Chondrocyte (in vitro differentiated cells): ENCODE measurements around the gene CAPS. TPM values are rescaled to one million over a fixed set of nuclear protein-coding genes. Genes with fewer than 3 reads are reported as not detected.

ENCODE experiments used
- DNase-seq: peaks from one replicate; pipeline ENCODE4 v3.0.0; 2021; ENCODE audit warnings: mixed read lengths, low spot score
- H3K27ac Mint-ChIP-seq: one replicate; pipeline ENCODE4 v1.8.0; 2021; ENCODE audit warnings: mild to moderate bottlenecking, moderate library complexity, mixed read lengths; ENCODE audit not compliant: unreplicated experiment
- H3K27me3 Mint-ChIP-seq: 2 replicates; pipeline ENCODE4 v1.8.0; 2021; ENCODE audit warnings: low read depth, mixed read lengths
- H3K36me3 Mint-ChIP-seq: 2 replicates; pipeline ENCODE4 v1.8.0; 2021; ENCODE audit warnings: low read depth, mixed read lengths
- H3K4me1 Mint-ChIP-seq: 2 replicates; pipeline ENCODE4 v1.8.0; 2021; ENCODE audit warnings: low read depth, mild to moderate bottlenecking, mixed read lengths
- H3K4me3 Mint-ChIP-seq: one replicate; pipeline ENCODE4 v1.8.0; 2021; ENCODE audit warnings: mild to moderate bottlenecking, moderate library complexity, mixed read lengths; ENCODE audit not compliant: unreplicated experiment
- H3K9me3 Mint-ChIP-seq: 2 replicates; pipeline ENCODE4 v1.8.0; 2021; ENCODE audit warnings: low read depth, mixed read lengths
- total RNA-seq: library from RNA; stranded (reverse); gene quantifications from 3 replicates; pipeline ENCODE4 v1.2.1, GENCODE V29; 2021
- TF ChIP-seq, protein P1 (sequence below): fragments of 200-600 bp; sonication (generic); IDR thresholded peaks from 2 replicates; pipeline ENCODE4 v1.5.0; 2021; ENCODE audit warnings: antibody characterized with exemption, mild to moderate bottlenecking, moderate library complexity

The CAPS gene
- total RNA-seq, 1 donor from 2014 or later, result 7.2 TPM

DNA sequence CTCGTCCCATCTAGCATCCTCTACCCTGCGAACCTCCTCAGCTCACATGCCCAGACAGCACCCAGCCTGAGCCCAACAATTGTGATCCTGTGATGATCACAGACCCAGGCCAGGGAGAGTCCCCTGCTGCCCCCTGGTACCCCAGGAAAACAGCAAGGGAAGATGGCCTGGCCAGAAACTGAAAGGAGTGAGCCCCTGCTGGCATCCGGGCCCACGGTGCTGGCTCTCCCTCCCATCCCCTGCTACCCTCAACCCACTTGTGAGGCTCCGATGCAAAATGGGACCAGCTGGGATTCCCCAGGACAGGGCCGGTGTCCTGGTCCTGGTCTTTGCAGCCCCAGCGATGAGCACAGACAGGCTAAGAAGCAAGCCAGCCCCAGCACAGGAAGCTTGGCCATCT, 49.8 kb downstream of the CAPS start:
- H3K27ac Mint-ChIP-seq, result no peak overlapping the region
- TF ChIP-seq, protein P1, sequence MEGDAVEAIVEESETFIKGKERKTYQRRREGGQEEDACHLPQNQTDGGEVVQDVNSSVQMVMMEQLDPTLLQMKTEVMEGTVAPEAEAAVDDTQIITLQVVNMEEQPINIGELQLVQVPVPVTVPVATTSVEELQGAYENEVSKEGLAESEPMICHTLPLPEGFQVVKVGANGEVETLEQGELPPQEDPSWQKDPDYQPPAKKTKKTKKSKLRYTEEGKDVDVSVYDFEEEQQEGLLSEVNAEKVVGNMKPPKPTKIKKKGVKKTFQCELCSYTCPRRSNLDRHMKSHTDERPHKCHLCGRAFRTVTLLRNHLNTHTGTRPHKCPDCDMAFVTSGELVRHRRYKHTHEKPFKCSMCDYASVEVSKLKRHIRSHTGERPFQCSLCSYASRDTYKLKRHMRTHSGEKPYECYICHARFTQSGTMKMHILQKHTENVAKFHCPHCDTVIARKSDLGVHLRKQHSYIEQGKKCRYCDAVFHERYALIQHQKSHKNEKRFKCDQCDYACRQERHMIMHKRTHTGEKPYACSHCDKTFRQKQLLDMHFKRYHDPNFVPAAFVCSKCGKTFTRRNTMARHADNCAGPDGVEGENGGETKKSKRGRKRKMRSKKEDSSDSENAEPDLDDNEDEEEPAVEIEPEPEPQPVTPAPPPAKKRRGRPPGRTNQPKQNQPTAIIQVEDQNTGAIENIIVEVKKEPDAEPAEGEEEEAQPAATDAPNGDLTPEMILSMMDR, result no peak
- H3K4me1 Mint-ChIP-seq, result peaks cover 41% of the 10 kb centered on the region
- DNase-seq, result no peak
- H3K4me3 Mint-ChIP-seq, result no peak overlapping the region
- no peaks in the 10 kb centered on the region for H3K9me3 Mint-ChIP-seq
- H3K27me3 Mint-ChIP-seq, result no peaks in the 10 kb centered on the region
- no peaks in the 10 kb centered on the region for H3K36me3 Mint-ChIP-seq

DNA sequence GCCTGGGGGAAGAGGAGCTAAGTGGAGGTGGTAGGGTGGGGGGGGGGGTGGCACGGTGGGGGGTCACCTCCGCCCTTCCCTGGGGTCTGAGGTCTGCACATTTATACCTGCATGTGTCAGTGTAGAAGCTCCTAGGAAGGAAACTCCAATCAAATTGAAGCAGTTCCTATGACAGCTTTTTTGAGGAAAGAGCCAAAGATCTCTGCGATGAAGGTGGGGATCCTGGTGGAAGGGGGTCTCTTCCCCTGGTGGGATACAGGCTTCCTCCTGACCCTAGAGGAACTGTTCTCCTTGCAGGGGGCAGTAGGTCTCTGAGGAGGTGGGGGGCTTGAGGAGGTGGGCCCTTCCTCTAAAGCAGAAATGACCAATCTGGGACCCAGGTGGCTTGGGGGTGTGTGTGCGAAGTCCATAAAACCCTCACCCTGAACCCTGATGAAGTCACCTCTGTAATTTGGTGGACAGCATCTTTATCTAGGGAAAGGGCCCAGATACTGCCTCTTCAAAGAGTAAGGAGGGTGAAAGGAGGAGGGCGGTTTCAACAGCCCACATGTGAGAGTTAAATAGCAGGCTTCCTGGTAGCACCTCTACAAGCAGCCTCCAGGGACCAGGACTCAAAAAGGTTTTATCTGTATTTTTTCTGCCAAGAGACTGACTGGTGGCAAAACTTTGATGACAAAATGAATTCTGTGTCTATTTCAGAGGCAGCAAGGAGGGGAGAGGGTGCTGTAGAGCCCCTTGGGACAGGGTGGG, 50.9 kb downstream of the CAPS start:
- TF ChIP-seq, protein P1, result no peak
- no peak overlapping the region for H3K27ac Mint-ChIP-seq
- no peaks in the 10 kb centered on the region for H3K36me3 Mint-ChIP-seq
- no peak overlapping the region for H3K4me3 Mint-ChIP-seq
- H3K4me1 Mint-ChIP-seq, result peaks cover 37% of the 10 kb centered on the region
- no peak for DNase-seq
- no peaks in the 10 kb centered on the region for H3K27me3 Mint-ChIP-seq
- no peaks in the 10 kb centered on the region for H3K9me3 Mint-ChIP-seq

Other genes starting within 250 kb of the CAPS start
- gene MICOS13, start 233.7 kb upstream of the CAPS start, total RNA-seq, result 61.0 to 66.6 TPM (median 65.3 TPM) in 3 replicates
- 7.2 to 9.9 TPM (median 9.9 TPM) in 3 replicates for gene HSD11B1L, start 233.2 kb upstream of the CAPS start, total RNA-seq
- 537 to 578 TPM (median 548 TPM) in 3 replicates for gene RPL36, start 224.0 kb upstream of the CAPS start, total RNA-seq
- 59.1 to 116 TPM (median 116 TPM) in 3 replicates for gene LONP1, start 194.1 kb upstream of the CAPS start, total RNA-seq
- gene CATSPERD, start 193.6 kb upstream of the CAPS start, total RNA-seq, result not detected in 3 replicates
- gene PRR22, start 129.5 kb upstream of the CAPS start, total RNA-seq, result 1.2 to 1.4 TPM (median 1.3 TPM) in 3 replicates
- 14.8 to 19.4 TPM (median 18.4 TPM) in 3 replicates for gene DUS3L, start 123.1 kb upstream of the CAPS start, total RNA-seq
- 0.54 to 0.77 TPM in 2 of 3 replicates, not detected in the other for gene NRTN, start 109.2 kb upstream of the CAPS start, total RNA-seq
- not detected in 3 replicates for gene FUT6, start 74.6 kb upstream of the CAPS start, total RNA-seq
- gene FUT3, start 62.8 kb upstream of the CAPS start, total RNA-seq, result not detected in 3 replicates
- gene FUT5, start 43.7 kb upstream of the CAPS start, total RNA-seq, result not detected in 3 replicates
- gene NDUFA11, start 10.5 kb upstream of the CAPS start, total RNA-seq, result 202 to 224 TPM (median 204 TPM) in 3 replicates
- gene VMAC, start 9.4 kb upstream of the CAPS start, total RNA-seq, result 5.6 to 6.5 TPM (median 6.1 TPM) in 3 replicates
- 53.5 to 65.5 TPM (median 57.7 TPM) in 3 replicates for gene RANBP3, start 63.9 kb downstream of the CAPS start, total RNA-seq
- 5.6 to 9.9 TPM (median 6.5 TPM) in 3 replicates for gene RFX2, start 196.2 kb downstream of the CAPS start, total RNA-seq
- 0.10 TPM in 1 of 3 replicates, not detected in the others for gene ACSBG2, start 221.4 kb downstream of the CAPS start, total RNA-seq